Testis (tissue), 2 donors: ENCODE data around the gene CLCN7.

Experiments
- CTCF ChIP-seq, 3 experiments: fragments of 450-650 bp in 2 of 3; fragments of 200-600 bp in 1 of 3; sonication (generic) in 1 of 3; IDR thresholded peaks; one replicate each; pipeline ENCODE4 v1.5.1; 2016 to 2019; ENCODE audit warnings: antibody characterized with exemption in 3 of 3, mild to moderate bottlenecking in 2 of 3, moderate library complexity in 1 of 3
- POLR2A ChIP-seq: fragments of 450-650 bp; IDR thresholded peaks from one replicate; pipeline ENCODE4 v1.6.1; 2017; ENCODE audit warnings: antibody characterized with exemption, mild to moderate bottlenecking, moderate library complexity

- TF ChIP-seq CTCF (IDR thresholded peaks at IDR 0.05) (no peak), POLR2A (no peak)
These were observed 37.2 kb downstream of the CLCN7 start for GRCh38 chr16:1437606-1438005.
